ENCODE data around the gene PHKA2. TPM values are rescaled to one million over a fixed set of nuclear protein-coding genes. Genes with fewer than 3 reads are reported as not detected.

Gene PHKA2
- total RNA-seq, 1 experiment from 2014 or later, result 24.6 TPM

- no peak overlapping the region for H2AFZ ChIP-seq (ENCODE audit: low read length)
- H3K4me3 ChIP-seq (ENCODE audit: low read length), result no peak overlapping the region
- no peak for ATAC-seq
- BruUV-seq (replicated peaks), result no TSS peak
- no peaks in the 10 kb centered on the region for H3K36me3 ChIP-seq (ENCODE audit: low read depth, low read length)
- no peaks in the 10 kb centered on the region for H3K79me2 ChIP-seq (ENCODE audit: low read length)
- CTCF ChIA-PET, result no interaction called here
- H3K4me2 ChIP-seq (ENCODE audit: low read length), result no peak overlapping the region
- H4K20me1 ChIP-seq (ENCODE audit: low read length), result no peaks in the 10 kb centered on the region
- TF ChIP-seq EZH2 (IDR thresholded peaks at IDR 0.05; ENCODE audit: low read length, unreplicated experiment), result no peak
- peak; percentile 58 for TF ChIP-seq CTCF (conservative IDR thresholded peaks at IDR 0.05; ENCODE audit: low read depth, low read length)
- no peaks in the 10 kb centered on the region for H3K9me3 ChIP-seq (ENCODE audit: low read length)
- H3K4me1 ChIP-seq (ENCODE audit: insufficient read depth, low read length), result no peaks in the 10 kb centered on the region
- intact Hi-C loops (cut with micrococcal nuclease), result loop anchor here (2.0 kb wide), 1 partner anchor 509 kb away; no protein-coding TSS in a partner anchor
- no peak overlapping the region for H3K27ac ChIP-seq (ENCODE audit: low read length)
- no peak for DNase-seq
- no peaks in the 10 kb centered on the region for H3K27me3 ChIP-seq (ENCODE audit: low read length)
- no peak overlapping the region for H3K9ac ChIP-seq (ENCODE audit: low read length)
- H3K9me2 ChIP-seq (replicated peaks; ENCODE audit: low read length), result no peaks in the 10 kb centered on the region
- POLR2A ChIA-PET (ENCODE audit: unreplicated experiment), result no interaction called here
- no peaks in the 10 kb centered on the region for H3F3A ChIP-seq (ENCODE audit: low read length, unreplicated experiment)
These were observed 84.0 kb downstream of the PHKA2 start for GRCh38 chrX:18899796-18900380.

- Histone ChIP-seq H3K79me2 (ENCODE audit: low read length) (no peaks in the 10 kb centered on the region), H3K36me3 (ENCODE audit: low read depth, low read length) (no peaks in the 10 kb centered on the region), H3K9ac (ENCODE audit: low read length) (no peak overlapping the region), H3K27ac (ENCODE audit: low read length) (no peak overlapping the region), H3K9me2 (replicated peaks; ENCODE audit: low read length) (no peaks in the 10 kb centered on the region), H3K4me2 (ENCODE audit: low read length) (no peak overlapping the region), H3K27me3 (ENCODE audit: low read length) (no peaks in the 10 kb centered on the region), H3K4me3 (ENCODE audit: low read length) (no peak overlapping the region), H2AFZ (ENCODE audit: low read length) (no peak overlapping the region), H4K20me1 (ENCODE audit: low read length) (no peaks in the 10 kb centered on the region), H3K9me3 (ENCODE audit: low read length) (no peaks in the 10 kb centered on the region), H3K4me1 (ENCODE audit: insufficient read depth, low read length) (no peaks in the 10 kb centered on the region), H3F3A (ENCODE audit: low read length, unreplicated experiment) (no peaks in the 10 kb centered on the region)
- no TSS peak for BruUV-seq (replicated peaks)
- DNase-seq (no peak), ATAC-seq (no peak)
- ChIA-PET CTCF (no interaction called here), POLR2A (ENCODE audit: unreplicated experiment) (no interaction called here)
- intact Hi-C loops (cut with micrococcal nuclease), result no loop called here
- TF ChIP-seq EZH2 (IDR thresholded peaks at IDR 0.05; ENCODE audit: low read length, unreplicated experiment), result no peak
- TF ChIP-seq CTCF (conservative IDR thresholded peaks at IDR 0.05; ENCODE audit: low read depth, low read length), result no peak
- TF ChIP-seq EZH2phosphoT487 (IDR thresholded peaks at IDR 0.05; ENCODE audit: borderline replicate concordance, low read length), result no peak
These were observed 85.4 kb downstream of the PHKA2 start for GRCh38 chrX:18898492-18898891.

- Histone ChIP-seq H3F3A (ENCODE audit: low read length, unreplicated experiment) (no peaks in the 10 kb centered on the region), H3K4me1 (ENCODE audit: insufficient read depth, low read length) (no peaks in the 10 kb centered on the region), H3K4me3 (ENCODE audit: low read length) (no peak overlapping the region), H3K36me3 (ENCODE audit: low read depth, low read length) (no peaks in the 10 kb centered on the region), H3K27ac (ENCODE audit: low read length) (no peak overlapping the region), H3K9ac (ENCODE audit: low read length) (no peak overlapping the region), H2AFZ (ENCODE audit: low read length) (no peak overlapping the region), H3K27me3 (ENCODE audit: low read length) (no peaks in the 10 kb centered on the region), H4K20me1 (ENCODE audit: low read length) (no peaks in the 10 kb centered on the region), H3K4me2 (ENCODE audit: low read length) (no peak overlapping the region), H3K9me3 (ENCODE audit: low read length) (no peaks in the 10 kb centered on the region), H3K79me2 (ENCODE audit: low read length) (no peaks in the 10 kb centered on the region), H3K9me2 (replicated peaks; ENCODE audit: low read length) (no peaks in the 10 kb centered on the region)
- intact Hi-C loops (cut with micrococcal nuclease), result no loop called here
- ChIA-PET POLR2A (ENCODE audit: unreplicated experiment) (no interaction called here), CTCF (no interaction called here)
- TF ChIP-seq EZH2 (IDR thresholded peaks at IDR 0.05; ENCODE audit: low read length, unreplicated experiment) (no peak), CTCF (conservative IDR thresholded peaks at IDR 0.05; ENCODE audit: low read depth, low read length) (no peak), EZH2phosphoT487 (IDR thresholded peaks at IDR 0.05; ENCODE audit: borderline replicate concordance, low read length) (no peak)
- no TSS peak for BruUV-seq (replicated peaks)
- no peak for ATAC-seq
- DNase-seq, result no peak
These were observed 85.8 kb downstream of the PHKA2 start for GRCh38 chrX:18898091-18898490.

Data from PC-3 (cell line).